ENCODE measurements around the gene YAP1.

DNA sequence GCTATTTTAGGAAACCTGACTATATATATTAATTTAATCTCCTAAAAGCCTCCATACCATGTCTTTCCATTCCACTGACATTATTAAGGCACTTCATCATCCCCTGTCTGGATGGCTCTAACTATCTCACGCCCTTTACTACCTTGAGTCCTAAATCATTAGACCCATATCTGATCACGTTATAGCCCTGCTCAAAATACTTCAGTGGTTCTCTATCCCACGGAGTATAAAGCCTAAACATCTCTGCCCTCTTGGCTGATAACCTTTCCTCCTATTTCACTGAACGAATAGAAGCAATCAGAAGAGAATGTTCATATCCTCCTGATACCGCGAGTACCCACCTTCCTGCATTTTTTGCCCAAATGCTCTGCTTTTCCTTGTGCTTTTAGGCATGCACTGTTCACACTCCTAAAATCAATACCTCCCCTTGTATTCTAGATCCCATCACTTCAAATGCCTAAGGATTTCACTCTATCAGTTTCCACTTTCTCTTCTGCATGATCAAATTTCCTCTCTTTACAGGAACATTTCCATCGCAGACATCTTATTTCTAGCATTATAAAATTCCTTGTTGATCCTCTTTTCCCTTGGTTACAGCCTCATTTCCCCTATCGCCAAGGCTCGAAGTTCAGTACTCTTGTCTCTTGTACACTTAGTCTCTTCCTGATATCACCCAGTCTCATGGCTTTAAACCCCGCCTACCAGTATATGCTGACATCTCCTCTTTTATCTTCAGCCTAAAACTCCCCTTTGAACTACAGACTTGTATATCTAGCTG lies 162.0 kb downstream of the YAP1 start:
- TF ChIP-seq, protein P1, sequence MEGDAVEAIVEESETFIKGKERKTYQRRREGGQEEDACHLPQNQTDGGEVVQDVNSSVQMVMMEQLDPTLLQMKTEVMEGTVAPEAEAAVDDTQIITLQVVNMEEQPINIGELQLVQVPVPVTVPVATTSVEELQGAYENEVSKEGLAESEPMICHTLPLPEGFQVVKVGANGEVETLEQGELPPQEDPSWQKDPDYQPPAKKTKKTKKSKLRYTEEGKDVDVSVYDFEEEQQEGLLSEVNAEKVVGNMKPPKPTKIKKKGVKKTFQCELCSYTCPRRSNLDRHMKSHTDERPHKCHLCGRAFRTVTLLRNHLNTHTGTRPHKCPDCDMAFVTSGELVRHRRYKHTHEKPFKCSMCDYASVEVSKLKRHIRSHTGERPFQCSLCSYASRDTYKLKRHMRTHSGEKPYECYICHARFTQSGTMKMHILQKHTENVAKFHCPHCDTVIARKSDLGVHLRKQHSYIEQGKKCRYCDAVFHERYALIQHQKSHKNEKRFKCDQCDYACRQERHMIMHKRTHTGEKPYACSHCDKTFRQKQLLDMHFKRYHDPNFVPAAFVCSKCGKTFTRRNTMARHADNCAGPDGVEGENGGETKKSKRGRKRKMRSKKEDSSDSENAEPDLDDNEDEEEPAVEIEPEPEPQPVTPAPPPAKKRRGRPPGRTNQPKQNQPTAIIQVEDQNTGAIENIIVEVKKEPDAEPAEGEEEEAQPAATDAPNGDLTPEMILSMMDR (IDR thresholded peaks at IDR 0.05; ENCODE audit: low read depth, low read length, poor library complexity, severe bottlenecking) = no peak
- TF ChIP-seq EZH2phosphoT487 (IDR thresholded peaks at IDR 0.05; ENCODE audit: borderline replicate concordance, low read length) = no peak
